Thyroid gland (tissue), 4 donors: ENCODE data around the gene LAMA2.

ENCODE experiments used
- CTCF ChIP-seq, 6 experiments: fragments of 200-600 bp in 3 of 6; fragments of 450-650 bp in 3 of 6; sonication (generic) in 3 of 6; IDR thresholded peaks; one replicate each; pipeline ENCODE4 v1.5.1; 2016 to 2019; ENCODE audit warnings: antibody characterized with exemption in 6 of 6, mild to moderate bottlenecking in 2 of 6, inconsistent platforms in 1 of 6, moderate library complexity in 1 of 6
- POLR2A ChIP-seq, 2 donors: fragments of 450-650 bp; IDR thresholded peaks; one replicate each; pipeline ENCODE4 v1.6.1; 2017; ENCODE audit warnings: antibody characterized with exemption in 2 of 2, mild to moderate bottlenecking in 2 of 2, moderate library complexity in 1 of 2

GRCh38 chr6:129510950-129511349 is 628.0 kb downstream of the LAMA2 start:
- TF ChIP-seq CTCF (IDR thresholded peaks at IDR 0.05): no peak
- no peak for TF ChIP-seq POLR2A (IDR thresholded peaks at IDR 0.05)
